GM18508 (cell line): ENCODE data around the gene SLC27A6.

Experiments
- ATAC-seq: cut with Tn5 transposase; IDR thresholded peaks from one replicate; pipeline ENCODE4 v1.9.1; 2021; ENCODE audit warnings: moderate number of reproducible peaks; ENCODE audit not compliant: insufficient read depth, unreplicated experiment

SLC27A6 gene

DNA sequence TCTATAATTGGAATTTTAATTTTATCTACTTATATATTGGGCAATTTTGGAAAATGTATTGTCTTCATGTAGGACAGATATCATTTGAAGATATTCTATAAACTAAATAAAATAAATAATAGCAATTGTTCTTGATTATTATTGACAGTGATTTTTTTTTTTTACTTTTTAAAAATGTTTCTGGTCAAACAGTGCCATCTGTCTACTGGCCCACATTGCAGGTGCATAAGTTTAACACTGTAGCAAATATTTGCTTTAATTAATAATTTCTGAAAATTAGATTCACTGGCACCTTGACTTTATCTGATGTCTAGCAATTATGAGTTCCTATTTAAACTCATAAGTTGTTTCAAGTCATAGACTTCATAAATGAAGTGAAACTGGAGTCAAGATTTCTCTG, 88.2 kb downstream of the SLC27A6 start:
- no peak for ATAC-seq

- ATAC-seq = no peak
Observed at GRCh38 chr5:129057329-129057728, 92.0 kb downstream of the SLC27A6 start.

- no peak for ATAC-seq
Observed at GRCh38 chr5:129061849-129062248, 96.6 kb downstream of the SLC27A6 start.

DNA sequence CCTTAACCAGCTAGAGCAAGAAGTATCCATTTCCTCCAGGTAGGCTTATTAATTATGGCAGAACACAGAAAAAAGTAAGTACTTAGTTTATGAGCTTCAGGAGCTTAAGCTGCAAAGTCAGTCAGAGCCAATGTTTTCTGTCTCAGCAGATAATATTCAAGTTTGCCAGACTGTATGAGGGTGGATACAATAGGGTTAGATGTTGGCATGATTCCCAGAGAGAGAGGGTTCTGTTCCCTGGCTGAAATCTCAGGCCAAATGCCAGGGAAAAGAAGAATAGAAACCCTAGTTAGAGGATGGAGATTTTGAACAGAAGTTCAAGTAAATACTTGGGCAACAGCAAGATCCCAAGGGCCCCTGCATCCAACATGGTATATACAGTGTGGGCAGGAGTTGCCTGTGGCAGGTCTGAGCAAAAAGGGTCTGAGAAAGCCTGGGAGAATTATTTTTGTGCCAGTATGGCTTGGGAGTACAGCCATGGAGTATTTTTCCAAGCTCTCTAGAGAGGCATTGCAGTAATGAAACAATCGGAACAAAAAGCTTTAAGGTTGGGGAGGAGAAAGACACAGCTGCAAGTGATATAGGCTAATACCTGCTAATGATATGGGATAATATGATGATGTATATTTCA, 98.3 kb downstream of the SLC27A6 start:
- no peak for ATAC-seq

GRCh38 chr5:129065721-129066120, 100.4 kb downstream of the SLC27A6 start:
- ATAC-seq = no peak

DNA sequence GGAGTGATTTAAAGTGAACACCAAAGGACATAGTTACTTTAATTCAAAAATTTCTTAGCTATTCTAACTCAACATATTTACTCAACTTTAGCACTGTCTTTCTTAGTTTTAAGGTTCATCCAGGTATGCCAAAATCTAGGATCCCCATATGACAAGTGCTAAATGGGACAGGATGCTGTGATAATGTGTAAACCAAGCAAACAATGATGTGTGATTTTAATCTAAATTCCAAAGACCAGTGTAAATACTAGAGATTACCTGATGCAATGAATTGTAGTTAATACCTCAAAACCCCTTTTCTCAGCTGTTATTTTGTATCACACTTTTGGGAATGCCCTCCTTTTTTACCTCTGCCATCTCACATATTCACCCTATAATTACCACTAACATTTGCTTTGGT, 102.5 kb downstream of the SLC27A6 start:
- no peak for ATAC-seq

DNA sequence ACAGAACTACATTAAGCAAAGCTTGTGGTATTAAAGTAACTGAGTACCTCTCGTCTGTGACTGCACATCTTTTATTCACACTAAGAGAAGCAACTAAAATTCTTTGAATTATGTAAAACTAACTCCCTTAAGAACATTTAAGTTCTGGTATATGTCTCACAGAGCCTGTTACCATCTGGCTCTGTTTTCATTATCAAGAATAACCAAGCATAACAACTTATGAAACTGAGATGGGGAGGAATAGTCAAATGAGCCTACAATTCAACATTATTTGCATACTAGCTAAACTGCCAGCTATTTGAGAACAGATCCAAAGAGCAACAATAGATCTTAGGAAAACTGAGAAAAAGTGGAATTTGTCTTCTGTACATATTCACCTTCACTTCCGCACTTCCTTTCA, 104.0 kb downstream of the SLC27A6 start:
- peak; percentile 52 for ATAC-seq

DNA sequence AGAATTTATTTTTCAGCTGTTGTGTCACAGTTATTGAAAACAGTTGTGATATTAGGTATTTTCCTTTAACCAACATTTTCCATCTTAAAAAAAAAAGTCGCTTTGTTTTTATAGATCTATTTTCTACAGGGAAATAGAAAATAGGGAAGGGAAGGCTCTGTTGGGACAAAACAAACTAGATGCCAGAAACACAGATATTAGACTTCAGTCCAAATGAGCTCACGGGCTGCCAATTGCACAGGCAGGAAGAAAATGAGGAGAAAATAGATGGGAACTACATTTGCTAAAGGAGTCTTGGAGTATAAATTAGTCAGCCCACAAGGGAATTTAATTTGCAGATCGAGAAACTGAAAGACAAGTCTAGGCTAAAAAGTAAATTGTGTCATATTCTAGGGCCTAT, 107.8 kb downstream of the SLC27A6 start:
- no peak for ATAC-seq

- ATAC-seq = no peak
Observed at GRCh38 chr5:129074903-129075302, 109.6 kb downstream of the SLC27A6 start.

DNA sequence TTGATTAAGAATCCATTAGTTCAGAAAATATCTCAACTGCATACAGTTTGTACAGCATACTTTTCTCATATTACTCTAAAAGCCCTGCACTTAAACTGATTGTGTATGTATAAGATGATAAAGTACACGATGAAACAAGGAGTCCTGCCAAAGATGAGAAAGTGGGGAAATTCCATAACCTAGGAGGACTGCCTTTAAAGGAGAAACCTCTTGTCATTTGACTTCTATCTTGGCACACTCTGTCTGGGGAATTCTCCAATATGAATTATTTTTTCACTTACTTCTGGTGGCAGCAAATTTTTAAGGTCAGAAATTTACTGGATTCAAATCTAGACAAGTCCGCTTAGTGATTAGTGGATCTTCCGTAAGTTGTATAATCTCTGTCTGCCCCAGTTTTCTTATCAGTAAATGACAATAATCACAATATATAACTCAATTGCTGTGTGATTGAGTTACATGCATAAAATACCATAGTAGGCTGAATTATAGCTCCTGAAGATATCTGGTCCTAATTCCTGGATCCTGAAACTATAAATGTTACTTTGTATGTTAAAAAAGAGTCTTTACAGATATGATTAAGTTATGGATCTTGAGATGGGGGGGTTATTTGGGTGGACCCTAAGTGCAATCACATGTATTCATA, 112.3 kb downstream of the SLC27A6 start:
- no peak for ATAC-seq

DNA sequence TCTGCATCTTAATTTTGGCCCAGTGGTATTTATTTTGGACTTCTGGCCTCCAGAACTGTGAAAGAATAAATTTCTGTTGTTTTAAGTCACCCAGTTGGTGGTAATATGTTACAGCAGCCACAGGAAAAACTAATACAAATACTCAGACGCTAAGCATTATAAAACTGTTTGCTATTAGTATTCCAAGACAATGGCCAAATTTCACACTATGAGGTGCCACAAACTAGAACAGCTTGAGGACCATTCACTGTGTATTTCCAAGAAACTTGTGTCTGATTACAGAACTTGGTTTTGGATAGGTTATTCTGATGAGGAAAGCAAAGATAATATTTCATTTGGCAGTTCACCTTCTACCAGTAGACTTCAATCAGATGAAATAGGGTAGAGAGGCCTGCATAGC, 113.0 kb downstream of the SLC27A6 start:
- no peak for ATAC-seq

GRCh38 chr5:129078660-129079059, 113.4 kb downstream of the SLC27A6 start:
- ATAC-seq = no peak

DNA sequence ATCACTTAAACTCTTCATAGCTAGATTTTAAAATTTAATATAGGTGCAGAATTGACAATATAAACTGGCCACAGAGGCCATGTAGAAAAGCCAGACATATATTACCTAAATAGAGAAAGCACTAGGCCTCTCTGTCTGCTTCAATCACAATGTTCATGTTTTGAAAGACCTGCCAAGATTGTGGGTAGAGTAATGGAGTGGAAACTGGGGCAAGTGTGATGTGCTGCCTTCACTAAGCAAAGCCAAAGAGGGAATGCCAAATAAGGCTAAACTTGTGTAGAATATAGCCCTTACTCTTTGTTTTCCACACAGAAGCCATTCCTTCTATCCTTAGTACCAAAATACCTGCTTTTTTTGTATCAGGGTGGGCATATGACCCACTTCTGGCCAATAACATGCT, 114.2 kb downstream of the SLC27A6 start:
- no peak for ATAC-seq

- ATAC-seq = no peak
Observed at GRCh38 chr5:129080766-129081165, 115.5 kb downstream of the SLC27A6 start.

DNA sequence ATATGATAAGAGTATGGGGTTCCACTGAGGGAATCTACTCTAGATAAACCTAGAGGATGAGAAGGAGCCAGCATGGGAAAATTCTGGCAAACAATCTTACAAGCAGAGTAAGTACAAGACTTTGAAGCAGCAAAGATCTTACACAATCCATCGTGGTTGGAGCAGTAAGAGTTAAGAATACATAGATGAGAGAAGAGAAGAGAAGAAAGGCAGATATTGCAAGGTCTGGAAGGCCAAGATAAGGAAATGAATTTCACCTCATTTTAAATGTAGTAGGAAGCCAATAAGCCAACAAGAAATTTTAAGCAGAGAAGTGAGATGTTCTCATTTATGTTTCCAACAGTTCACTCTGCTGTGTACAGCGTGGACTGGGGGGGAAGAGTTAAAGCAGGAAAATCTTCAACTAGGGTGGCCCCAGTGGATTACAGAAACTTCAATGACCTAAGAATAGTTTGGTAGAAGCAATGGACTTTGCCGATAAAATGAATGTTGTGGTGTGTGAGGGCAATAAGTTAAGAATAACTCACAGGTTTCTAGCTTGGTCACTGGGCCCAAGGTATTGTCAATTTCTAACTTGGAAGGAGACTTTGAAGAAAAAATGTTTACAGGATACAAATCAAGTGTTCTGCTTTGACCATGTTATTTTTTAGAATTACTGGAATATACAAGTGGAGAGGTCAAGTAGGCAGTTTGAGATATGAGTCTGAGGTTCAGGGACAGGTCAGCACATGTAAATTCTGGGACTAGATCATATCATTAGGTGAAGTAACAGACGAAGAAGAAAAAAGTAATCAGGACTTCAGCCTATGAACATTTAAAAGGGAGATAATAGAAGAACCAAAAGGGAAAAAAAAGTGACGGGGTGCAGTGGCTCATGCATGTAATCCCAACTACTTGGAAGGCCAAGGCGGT, 117.2 kb downstream of the SLC27A6 start:
- no peak for ATAC-seq
